NCI-H524 treated with DMSO at 0.1 percent for 48 hours (cell line): ENCODE data around the gene AGAP4.
"Not testable (repeated sequence)": the region's sequence is repeated elsewhere in the genome, so short reads cannot be mapped to it uniquely, and the experiment has no call there.

Experiments
- DNase-seq: peaks from one replicate; lab custom pipeline; 2025; lab: John Stamatoyannopoulos, UW

The AGAP4 gene

GRCh38 chr10:45847400-45847799 is at the start of gene AGAP4:
Gene AGAP4 (minus strand): TSS chr10:45847500. CDS start chr10:45847347, 153 bp downstream.
- not testable (repeated sequence) for DNase-seq

- DNase-seq, result not testable (repeated sequence)
Measured at GRCh38 chr10:45890721-45891120, 43.4 kb upstream of the AGAP4 start.

- DNase-seq, result not testable (repeated sequence)
Measured at GRCh38 chr10:45889539-45890230, 42.4 kb upstream of the AGAP4 start.

- not testable (repeated sequence) for DNase-seq
Measured at GRCh38 chr10:45882880-45883279, 35.6 kb upstream of the AGAP4 start.

DNA sequence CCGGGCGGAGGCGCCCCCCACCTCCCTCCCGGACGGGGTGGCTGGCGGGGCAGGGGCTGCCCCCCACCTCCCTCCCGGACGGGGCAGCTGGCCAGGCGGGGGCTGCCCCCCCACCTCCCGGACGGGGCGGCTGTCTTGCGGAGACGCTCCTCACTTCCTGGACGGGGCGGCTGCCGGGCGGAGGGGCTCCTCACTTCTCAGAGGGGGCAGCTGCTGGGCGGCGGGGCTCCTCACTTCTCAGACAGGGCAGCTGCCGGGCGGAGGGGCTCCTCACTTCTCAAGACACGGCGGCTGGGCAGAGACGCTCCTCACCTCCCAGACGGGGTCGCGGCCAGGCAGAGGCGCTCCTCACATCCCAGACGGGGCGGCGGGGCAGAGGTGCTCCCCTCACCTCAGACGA is 18.1 kb upstream of the AGAP4 start:
- DNase-seq, result not testable (repeated sequence)

DNA sequence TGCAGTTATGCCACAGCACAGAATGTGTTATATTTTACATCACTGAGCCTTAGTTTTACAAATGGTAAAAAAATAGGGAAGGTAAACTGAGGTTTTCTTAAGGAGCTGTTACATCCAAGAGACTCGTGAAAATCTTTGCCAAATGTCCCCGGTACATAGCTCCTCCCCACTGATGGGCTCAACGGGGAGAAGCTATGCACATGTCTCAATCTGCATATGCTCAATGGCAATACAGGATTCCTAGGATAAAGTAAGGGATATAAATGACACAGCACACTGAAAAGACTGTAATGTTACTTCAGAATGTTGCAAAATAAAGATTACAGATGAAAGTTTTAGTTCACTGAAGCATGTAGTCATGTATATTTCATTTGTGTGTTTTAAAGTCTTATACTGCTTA is 17.0 kb upstream of the AGAP4 start:
- DNase-seq, result not testable (repeated sequence)

DNA sequence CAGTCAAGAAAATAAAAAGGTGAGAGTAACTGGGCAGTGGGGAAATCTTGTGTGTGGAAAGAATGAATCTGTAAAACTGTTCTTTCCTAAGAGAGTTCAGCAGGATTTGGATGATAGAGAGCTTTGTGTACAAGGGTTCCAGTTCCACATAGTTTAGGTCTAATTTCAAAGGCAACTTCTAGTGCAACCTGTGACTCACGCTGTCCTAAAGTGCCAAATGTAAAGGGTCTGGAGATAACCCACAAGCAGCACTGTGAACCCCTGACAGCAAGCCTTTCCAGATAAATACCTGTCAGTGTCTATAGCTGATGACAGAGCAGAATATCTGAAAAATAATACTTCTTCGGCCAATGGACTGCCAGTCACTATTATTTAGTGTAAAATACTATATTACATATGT is 16.3 kb upstream of the AGAP4 start:
- DNase-seq, result not testable (repeated sequence)

DNA sequence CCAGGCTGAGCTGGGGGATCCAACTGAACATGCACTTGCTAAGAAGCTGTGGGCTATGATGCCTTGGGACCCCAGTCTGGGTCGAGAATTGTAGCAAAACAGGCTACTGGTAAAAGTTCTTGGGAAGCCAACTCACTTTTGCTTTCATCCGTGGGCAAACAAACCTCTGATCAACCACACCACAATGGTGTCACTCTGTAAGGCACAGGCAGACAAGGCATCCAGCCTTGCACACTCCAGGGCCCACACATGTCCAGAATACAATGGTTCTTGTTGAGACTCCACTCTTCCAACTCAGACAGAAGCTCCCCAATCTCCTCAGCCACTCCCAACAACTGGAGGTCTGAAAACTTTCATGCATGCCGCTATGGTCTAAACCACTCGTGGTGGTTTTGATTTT is 10.6 kb upstream of the AGAP4 start:
- not testable (repeated sequence) for DNase-seq

DNA sequence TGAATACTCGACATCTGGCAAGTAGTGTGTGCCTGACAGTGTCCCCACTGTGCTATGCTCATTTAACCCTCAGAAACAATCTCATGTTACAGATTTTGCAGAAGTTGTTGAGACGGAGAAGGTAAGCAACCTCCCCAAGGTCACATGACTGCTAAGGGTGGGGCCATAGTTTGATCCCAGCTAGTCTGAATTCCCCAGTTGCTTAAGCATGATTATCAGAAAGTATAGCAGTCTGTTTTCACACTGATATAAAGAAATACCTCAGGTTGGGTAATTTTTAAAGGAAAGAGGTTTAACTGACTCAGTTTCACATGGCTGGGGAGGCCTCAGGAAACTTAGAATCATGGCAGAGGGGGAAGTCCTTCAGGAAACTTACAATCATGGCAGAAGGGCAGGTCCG is 1.2 kb upstream of the AGAP4 start:
- DNase-seq, result not testable (repeated sequence)

- not testable (repeated sequence) for DNase-seq
Measured at GRCh38 chr10:45822918-45823317, 24.4 kb downstream of the AGAP4 start.

DNA sequence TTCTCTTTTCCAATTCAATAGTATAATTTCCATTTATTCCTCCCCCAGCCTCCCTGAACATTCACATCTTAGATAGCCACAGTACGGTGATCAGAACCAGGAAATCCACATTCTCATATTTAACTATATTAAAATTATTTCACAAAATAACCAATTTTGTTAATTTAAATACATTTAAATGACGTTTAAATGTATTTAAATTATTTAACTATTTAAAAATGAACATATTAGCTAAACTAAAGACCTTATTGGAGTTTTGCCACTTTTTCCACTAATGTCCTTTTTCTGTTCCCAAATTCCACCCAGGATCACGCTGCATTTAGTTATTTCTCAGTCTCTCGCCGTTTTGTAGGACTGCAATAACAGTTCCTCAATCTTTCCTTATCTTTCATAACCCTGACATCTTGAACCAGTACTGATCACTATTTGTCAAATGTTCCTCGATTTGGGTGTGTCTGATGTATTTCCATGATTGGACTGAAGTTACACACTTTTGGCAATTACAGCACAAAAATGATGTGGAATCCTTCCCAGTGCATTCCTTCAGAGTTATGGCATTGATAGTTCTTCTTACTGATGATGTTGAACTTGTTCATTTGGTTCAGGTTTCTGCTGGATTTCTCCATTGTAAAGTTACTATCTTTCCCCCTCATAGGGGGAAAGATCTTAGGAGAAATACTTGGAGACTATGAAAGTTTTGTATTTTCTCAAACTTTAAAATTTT is 27.0 kb downstream of the AGAP4 start:
- DNase-seq, result not testable (repeated sequence)

- DNase-seq, result no peak
Measured at GRCh38 chr10:45819552-45819951, 27.7 kb downstream of the AGAP4 start.

DNA sequence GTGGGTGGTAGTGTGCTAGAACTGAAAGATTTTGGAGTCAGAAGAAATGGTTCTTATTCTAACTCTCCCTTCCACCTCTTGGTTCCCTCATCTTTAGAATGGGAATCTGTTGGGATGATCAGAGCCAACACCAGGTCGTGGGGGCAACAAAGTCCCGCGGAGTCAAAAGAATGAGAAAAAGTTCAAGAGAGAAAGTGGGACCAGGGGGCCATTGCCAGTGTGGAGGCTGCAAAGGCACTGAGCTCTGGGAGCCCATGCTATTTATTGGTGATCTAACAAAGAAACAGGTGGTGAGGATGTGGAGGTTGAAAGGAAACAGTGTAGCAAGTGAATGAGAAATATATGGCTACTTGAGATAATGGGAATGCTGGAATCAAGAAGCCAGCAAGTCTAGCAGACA is 29.4 kb downstream of the AGAP4 start:
- DNase-seq, result no peak

- DNase-seq, result no peak
Measured at GRCh38 chr10:45817130-45817859, 30.0 kb downstream of the AGAP4 start.

- DNase-seq, result not testable (repeated sequence)
Measured at GRCh38 chr10:45814146-45814545, 33.2 kb downstream of the AGAP4 start.

- DNase-seq, result not testable (repeated sequence)
Measured at GRCh38 chr10:45812959-45813358, 34.3 kb downstream of the AGAP4 start.

GRCh38 chr10:45811075-45811474 is 36.2 kb downstream of the AGAP4 start:
- DNase-seq, result no peak

- peak; percentile 8 for DNase-seq
Measured at GRCh38 chr10:45809837-45810236, 37.5 kb downstream of the AGAP4 start.

DNA sequence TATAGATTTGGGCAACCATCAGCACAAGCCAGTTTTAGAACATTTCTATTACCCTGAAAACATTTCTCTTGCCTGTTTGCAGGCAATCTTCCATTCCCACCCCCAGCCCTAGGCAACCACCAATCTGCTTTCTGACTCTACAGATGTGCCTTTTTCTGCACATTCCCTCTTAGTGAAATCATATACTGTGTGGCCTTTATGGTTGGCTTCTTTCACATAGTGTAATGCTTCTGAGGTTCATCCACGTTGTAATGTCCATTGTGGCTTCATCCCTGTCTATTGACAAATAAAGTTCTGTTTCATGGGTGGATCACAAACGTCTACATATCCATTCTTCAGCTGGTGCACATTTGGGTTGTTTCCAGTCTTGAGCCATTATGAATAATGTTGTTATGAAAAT is 42.3 kb downstream of the AGAP4 start:
- not testable (repeated sequence) for DNase-seq

- DNase-seq, result not testable (repeated sequence)
Measured at GRCh38 chr10:45803060-45804010, 44.0 kb downstream of the AGAP4 start.

- not testable (repeated sequence) for DNase-seq
Measured at GRCh38 chr10:45794761-45795160, 52.5 kb downstream of the AGAP4 start.
